ENCODE results near the gene MAJIN.
"Not testable (repeated sequence)": the region's sequence is repeated elsewhere in the genome, so short reads cannot be mapped to it uniquely, and the experiment has no call there.

The MAJIN gene

DNA sequence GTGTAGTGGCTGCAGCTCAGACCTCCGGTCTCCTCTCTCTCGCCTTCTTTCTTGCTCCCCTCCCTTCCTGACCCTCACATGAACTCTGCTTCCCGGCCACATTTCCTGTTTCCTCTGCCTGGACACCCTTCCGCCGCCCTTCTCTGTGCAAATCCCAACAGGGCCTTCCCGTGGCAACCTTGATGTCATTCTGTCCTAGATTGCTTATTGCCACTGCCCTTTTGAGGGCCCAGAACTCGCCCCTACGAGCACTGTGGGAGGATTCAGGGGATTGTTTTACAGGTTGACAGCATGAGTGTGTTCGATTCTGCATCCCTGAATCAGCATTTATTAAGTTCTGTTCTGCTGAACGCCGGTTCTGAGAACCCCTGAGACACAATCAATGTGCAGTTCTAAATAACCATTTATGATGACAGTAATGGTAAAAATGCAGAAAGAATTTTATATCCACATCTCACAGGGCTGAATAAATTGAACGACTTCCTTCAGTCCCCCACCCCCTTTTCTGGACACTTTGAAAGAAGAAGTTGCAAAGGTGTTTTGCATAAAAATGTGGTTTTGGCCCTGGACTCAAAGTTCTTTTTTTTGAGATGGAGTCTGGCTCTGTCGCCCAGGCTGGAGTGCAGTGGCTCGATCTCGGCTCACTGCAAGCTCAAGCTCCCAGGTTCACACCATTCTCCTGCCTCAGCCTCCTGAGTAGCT is 18.5 kb upstream of the MAJIN start:
- DNase-seq: no peak

- DNase-seq: no peak
These were observed 17.5 kb upstream of the MAJIN start for GRCh38 chr11:64989416-64989815.

DNA sequence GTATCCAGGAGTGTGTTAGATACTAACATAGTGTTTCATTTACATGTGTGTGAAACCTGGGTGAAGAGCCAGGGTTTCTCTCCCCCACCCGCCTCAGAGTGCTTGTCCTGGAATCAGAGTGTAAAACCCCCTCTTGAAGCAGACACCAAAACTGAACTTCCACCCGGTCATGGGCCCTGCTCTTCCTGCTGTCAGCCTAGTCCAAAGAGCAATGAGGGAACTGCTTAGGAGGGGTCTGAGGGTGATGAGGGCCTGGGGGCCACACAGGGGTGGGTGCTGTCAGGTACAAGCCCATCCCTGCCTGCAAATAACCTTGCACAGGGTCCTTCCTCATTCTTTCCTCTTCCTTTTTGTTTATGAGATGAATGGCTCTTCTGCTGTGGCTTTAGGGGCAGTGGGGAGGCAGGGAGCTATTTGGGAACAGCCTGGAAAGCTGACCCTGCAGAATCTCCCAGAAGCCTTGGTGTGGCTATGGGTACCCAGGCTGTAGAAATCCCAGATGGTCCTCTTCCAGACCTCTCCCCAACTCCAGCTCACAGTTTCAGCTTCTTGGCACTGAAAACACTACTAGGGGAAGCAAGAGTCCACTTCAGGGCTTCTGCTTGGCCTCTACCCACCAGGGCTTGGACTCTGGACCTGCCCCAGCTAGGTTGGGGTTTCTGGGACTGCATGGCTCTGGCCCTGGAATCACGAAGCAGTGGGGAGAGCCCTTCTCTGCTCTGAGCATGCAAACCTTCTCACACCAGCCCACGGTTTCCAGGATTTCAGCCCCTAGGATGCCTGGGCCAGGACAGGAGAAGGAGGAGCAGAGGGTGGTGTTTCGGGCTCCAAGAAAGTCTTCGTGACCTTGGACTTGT is 16.3 kb upstream of the MAJIN start:
- DNase-seq: no peak

DNA sequence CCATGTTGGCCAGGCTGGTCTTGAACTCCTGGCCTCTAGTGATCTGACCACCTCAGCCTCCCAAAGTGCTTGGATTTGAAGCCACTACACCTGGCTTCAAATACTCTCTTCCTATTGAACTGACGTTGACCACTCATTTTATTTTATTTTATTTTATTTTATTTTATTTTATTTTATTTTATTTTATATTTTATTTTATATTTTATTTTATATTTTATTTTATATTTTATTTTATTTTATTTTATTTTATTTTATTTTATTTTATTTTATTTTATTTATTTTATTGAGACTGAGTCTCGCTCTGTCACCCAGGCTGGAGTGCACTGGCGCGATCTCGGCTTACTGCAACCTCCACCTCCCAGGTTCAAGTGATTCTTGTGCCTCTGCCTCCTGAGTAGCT is 11.4 kb upstream of the MAJIN start:
- not testable (repeated sequence) for DNase-seq

DNA sequence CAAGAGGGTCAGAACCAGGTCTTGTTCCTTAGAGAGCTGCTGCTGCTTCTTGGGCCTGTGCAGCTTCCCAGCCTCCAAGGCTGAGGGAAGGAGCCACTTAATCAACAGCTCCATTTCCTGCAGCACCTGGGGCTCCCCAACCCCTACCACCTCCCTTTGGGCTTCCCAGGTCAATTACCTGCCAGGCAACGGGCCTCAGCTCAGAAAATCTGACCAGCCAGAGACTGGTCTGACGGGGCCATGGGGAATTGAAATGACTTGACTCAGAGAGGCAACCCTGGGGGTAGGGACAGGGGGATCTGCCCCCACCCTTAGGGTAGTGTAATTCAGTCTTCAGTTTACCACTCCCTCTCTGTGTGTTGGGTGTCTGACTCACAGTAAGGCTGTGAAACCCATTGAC is 4.7 kb upstream of the MAJIN start:
- no peak for DNase-seq

DNA sequence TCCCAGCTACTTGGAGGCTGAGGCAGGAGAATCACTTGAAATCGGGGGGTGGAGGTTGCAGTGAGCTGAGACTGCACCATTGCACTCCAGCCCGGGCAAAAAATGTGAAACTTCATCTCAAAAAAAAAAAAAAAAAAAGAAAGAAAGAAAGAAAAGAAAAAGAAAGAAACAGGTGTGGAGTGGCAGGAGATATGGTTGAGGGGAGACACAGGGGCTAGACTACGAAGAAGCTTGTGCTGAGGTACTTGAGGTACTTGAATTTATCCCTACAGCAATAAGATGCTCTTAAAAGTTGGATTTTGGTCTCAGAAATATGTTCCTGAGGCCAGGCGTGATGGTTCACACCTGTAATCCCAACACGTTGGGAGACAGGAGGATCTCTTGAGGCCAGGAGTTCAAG is 2.2 kb upstream of the MAJIN start:
- DNase-seq: no peak

- peak; percentile 70 for DNase-seq
These were observed 1.2 kb downstream of the MAJIN start for GRCh38 chr11:64970731-64971151.

- DNase-seq: no peak
These were observed 2.7 kb downstream of the MAJIN start for GRCh38 chr11:64969209-64969608.

DNA sequence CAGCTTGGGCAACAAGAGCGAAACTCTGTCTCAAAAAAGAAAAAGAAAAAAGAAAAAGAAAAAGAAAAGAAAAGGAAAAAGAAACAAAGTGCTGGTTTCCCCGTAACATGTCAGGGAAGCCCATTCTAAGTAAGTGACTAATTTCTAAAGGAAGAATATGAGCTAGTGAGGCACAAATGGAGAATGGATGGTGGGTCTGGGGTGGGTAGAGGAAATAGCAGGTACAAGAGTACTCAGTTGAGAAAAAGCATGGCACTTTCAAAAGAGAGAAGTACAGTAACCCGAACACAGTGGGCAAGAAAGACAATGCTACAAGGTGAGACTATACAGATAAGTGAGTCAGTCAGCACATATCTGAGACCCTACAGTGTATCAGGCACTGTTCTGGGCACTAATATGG is 4.5 kb downstream of the MAJIN start:
- DNase-seq: no peak

DNA sequence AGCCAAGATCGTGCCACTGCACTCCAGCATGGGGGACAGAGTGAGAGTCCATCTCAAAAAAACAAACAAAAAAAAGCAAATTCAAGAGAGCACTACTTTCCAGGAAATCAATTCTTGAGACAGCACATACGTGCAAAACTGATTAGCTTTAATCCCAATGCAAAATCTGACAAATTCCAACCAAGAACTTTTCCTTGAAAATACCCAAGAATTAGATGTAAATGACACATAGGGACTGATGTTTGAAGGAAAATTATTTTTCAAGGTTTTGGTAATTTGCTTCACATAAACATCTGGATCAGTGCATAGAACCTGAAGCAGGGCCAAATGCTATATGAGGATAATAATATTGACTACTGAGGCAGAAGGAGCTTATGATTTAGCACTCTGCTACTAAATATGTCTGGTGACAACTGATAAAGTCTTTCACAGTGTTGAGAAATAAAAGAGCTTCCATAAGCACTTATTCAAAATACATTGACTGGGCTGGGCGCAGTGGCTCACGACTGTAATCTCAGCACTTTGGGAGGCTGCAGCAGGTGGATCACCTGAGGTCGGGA is 8.8 kb downstream of the MAJIN start:
- no peak for DNase-seq

GRCh38 chr11:64960719-64961118 is 11.2 kb downstream of the MAJIN start:
- no peak for DNase-seq

DNA sequence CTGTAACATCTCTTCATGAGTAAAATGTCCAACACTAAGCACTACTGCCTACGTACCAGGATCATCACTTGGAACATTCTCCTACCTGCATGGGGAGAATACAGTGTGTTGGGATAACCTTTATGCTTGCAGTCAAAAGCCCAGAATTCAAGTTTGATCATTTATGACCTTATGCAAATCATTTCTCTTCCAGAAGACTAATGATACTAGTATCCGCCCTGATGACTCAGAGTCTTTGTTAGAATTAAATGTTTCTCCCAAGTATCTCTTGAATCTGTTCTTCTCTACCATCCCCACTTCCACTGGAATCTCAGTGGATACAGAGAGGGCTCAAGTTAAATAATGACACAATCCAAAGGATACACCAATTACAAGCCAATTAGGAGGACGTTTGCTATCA is 12.4 kb downstream of the MAJIN start:
- DNase-seq: no peak

- no peak for DNase-seq
These were observed 17.7 kb downstream of the MAJIN start for GRCh38 chr11:64954201-64954600.

DNA sequence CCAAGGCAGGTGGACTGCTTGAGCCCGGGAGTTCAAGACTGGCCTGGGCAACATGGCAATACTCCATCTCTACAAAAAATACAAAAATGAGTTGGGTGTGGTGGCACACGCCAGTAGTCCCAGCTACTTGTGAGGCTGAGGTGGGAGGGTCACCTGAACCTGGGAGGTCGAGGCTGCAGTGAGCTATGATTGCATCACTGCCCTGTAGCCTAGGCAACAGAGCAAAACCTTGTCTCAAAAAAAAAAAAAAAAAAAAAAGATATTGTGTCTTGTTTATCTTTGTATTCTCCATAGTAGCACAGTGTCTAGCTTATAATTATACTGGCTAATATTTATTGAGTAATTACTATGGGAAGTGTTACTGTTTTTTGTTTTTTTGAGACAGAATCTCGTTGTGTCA is 20.4 kb downstream of the MAJIN start:
- DNase-seq: no peak

- no peak for DNase-seq
These were observed 24.6 kb downstream of the MAJIN start for GRCh38 chr11:64947208-64947814.

- DNase-seq: no peak
These were observed 35.4 kb downstream of the MAJIN start for GRCh38 chr11:64936539-64936938.

GRCh38 chr11:64935359-64936081 is 36.4 kb downstream of the MAJIN start, which contains the start of gene GPHA2:
TSS of gene GPHA2 (minus strand) at chr11:64935893. CDS start at chr11:64935460, 433 bp downstream.
- no peak for DNase-seq

DNA sequence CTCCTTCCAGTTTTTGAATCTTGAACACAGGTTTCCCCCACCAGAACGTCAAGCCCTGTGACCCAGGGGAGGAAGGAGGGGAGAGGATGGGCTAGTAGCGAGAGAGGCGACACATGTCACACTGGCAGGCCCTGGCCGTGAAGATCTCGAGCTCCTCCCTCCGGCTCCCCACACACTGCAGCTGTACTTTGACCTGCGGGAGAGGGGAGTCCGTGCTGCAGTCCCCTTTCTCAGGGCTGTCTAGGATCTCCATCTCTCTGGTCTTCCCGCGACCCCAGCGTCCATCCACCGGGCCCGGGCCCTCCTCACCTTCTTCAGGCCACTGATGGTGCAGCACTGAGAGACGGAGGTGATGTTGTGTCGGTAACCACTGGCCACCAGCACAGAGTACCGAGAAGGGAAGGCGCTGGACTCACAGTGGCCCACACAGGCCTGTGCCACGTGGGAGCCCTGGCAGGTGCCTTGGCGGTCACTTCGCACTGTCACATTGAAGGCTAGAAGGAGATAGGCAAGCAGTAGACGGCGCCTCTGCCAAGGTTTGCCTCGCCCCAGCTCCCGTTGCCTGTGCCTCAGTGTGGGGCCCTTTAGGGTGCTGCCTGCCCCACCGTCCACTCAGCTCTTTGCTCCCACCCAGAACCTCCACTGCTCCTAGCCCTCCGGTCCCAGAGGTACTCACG is 37.1 kb downstream of the MAJIN start:
- no peak for DNase-seq

GRCh38 chr11:64933935-64934681 is 37.8 kb downstream of the MAJIN start:
- DNase-seq: no peak

- DNase-seq: no peak
These were observed 38.5 kb downstream of the MAJIN start for GRCh38 chr11:64933213-64933934.

DNA sequence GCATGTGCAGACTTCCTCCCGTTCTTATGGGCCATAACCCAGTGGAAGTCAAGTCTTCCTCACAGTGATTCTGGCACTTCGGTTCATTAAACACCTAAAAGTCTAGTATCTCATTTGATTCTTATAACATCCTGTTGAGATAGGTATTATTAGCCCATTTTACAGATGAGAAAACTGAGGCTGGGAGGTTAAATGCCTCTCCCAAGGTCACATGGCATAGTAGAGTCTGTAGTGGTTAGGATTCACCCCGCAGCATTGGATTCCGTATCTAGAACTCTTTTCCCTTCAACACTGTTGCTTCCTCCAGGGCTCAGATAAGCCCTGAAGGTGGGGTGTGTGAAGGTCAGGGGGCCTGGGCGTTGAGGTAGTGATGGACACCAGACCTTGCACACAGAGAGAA is 39.6 kb downstream of the MAJIN start:
- DNase-seq: no peak
